GM19328 (cell line): ENCODE results near the gene SYCE1.
"Not testable (repeated sequence)": the region's sequence is repeated elsewhere in the genome, so short reads cannot be mapped to it uniquely, and the experiment has no call there.

ENCODE experiments used
- ATAC-seq: cut with Tn5 transposase; IDR thresholded peaks from one replicate; pipeline ENCODE4 v1.9.1; 2021; ENCODE audit warnings: mild to moderate bottlenecking, moderate library complexity; ENCODE audit not compliant: unreplicated experiment

The SYCE1 gene

GRCh38 chr10:133565441-133566294, at the start of gene SYCE1:
SYCE1 (minus strand) TSS chr10:133565583; CDS start chr10:133565529, 54 bp downstream.
- no peak for ATAC-seq

GRCh38 chr10:133614830-133615580, 49.6 kb upstream of the SYCE1 start:
- ATAC-seq = no peak

DNA sequence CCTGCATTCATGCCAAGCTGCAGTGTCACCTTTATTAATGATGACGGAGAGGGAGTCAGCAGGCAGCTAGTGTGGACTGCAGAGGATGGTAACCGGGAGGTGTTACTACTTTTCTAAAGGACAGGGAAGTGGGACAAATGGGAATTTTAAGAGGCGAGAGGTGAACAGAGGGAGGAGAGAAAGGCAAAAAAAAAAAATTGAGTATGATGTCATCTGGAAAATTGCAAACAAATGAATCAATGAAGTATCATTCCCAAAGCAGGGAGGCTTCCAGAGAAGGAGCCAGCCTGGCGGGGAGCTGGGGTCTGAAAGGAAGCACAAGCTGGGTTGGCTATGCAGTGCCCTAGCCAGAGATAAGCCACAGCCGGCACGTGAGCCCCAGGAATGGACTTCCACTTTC, 48.3 kb upstream of the SYCE1 start:
- ATAC-seq = no peak

DNA sequence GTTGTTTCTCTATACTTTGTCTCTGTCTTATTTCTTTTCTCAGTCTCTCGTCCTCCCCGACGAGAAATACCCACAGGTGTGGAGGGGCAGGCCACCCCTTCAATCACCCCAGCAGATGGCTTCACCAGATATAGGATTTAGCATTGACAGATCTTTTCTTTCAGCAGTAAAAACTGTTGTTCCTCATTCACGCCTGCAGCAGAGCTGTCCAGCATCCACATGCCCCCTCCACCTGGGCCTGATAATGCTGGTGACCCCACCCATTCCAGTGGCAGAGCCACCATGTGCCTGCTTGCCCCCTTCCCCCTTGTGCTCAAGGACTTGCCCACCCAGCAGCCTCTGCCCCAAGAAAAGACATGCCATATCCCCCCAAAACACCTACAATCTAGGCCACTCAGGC, 45.7 kb upstream of the SYCE1 start:
- ATAC-seq = no peak

- ATAC-seq = no peak
Measured at GRCh38 chr10:133608855-133609254, 43.5 kb upstream of the SYCE1 start.

DNA sequence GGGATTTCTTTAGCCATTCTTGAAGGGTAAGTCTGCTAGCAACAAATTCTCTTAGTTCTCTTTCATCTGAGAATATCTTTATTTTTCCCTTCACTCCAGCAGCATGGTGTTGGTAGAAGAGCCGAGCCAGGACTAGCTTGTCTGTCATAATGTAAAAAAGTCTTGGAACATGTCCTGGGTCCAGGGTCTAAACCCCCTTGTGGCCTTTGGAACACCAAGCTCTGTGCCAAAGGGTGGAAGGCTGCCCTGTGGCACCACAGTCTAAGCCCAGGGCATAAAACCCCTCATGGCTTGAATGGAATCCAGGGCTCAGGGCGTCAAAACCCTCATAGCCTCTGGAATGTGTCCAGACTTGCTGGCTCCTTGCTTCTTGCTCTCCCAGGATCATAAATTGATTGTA, 38.1 kb upstream of the SYCE1 start:
- not testable (repeated sequence) for ATAC-seq

- no peak for ATAC-seq
Measured at GRCh38 chr10:133600657-133601056, 35.3 kb upstream of the SYCE1 start.

DNA sequence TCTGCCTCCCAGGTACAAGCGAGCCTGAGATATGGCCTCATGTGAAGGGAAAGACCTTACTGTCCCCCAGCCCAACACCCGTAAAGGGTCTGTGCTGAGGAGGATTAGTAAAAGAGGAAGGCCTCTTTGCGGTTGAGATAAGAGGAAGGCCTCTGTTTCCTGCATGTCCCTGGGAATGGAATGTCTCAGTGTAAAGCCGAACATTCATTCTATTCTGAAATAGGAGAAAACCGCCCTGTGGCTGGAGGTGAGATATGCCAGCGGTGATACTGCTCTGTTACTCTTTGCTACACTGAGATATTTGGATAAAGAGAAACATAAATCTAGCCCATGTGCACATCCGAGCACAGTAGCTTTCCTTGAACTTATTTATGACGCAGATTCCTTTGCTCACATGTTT, 34.5 kb upstream of the SYCE1 start:
- not testable (repeated sequence) for ATAC-seq

DNA sequence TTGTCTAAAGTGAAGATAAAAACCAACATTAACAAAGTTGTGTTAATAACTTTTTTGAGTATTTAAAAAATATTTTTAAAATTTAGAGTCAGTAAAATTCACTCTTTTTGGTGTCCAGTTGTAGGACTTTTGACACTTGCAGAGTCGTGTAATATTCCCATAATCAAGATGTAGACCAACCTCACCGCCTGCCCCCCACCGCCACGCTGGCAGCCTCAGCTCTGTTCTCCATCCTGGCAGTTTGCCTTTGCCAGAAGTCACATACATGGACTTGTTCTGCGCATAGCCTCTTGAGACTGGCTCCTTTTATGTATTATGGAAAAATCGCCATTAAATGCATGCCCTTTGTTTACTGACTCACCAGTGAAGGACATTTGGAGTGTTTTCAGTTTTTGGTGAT, 27.3 kb upstream of the SYCE1 start:
- ATAC-seq = no peak

DNA sequence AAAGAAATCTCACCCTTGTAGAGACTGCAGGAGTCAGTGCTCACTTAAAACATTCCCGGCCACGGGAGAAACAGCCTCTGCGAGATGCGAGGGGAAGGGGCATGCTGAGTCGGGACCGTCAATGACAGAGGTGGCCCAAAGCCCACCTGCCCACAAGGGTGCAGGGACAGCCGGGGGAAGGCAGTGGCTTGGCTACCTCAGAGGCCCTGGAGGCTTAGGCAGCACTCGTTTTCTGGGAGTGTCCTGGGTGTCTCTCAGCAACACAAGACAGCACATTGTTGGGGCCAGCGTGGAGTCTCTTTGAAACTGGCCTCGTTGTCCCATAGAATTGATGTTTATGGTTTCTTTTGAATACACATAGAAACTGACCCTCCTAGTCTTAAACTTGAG, 25.6 kb upstream of the SYCE1 start:
- no peak for ATAC-seq

DNA sequence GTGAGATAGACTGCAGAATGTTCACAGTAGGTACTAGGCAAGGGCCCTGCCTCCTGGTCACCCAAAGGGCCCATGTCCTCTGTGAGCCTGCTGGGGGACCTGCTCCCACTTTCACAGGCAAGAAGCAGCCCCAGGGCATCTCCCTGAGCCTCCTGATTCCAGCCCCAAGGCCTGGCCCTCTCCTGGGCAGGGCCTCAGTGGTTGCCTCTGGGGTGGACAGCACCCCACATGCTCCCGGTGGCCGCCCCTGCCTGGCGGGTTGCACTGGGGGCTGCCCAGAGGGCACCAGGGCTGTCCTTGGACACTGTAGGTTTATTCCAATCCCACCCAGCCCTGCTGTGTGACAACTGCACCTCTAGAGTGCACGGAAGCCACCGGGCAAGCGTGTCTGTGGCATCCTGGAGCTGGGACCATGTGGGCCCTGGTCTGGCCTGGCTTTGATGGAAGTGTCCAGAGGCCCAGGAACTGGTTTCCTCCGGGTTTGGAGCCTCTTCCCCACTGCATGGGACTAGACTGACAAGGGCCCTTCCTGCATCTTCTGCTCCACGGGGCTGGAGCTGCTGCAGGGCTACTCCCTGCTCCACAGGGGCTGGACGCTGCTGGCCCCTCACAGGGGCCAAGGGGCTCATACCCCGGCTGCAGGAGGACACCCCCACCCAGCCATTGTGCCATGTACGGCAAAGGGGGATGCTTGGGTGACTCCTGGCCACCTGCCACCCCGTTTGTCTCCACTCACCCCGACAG, 25.0 kb upstream of the SYCE1 start:
- no peak for ATAC-seq

DNA sequence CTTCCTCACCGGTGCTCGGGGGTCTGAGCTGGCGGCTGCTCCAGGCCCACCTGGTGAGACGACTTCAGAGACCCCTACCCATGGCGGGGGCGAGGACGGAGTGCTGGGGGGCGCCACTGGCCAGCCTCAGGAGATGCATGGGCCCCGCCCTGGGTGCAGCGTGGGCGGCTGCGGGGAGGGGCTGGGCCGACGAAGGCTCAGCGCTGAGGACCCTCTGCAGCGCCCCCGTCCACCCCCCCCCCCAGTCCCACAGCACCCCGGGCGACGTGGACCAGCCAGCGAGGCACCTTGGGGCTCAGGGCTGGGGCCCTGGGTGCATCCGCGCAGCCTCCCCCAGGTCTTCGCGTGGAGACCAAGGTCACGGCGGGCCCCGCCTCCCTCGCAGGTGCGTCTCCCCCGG, 11.7 kb upstream of the SYCE1 start:
- ATAC-seq = not testable (repeated sequence)

GRCh38 chr10:133573460-133573859, 8.1 kb upstream of the SYCE1 start:
- ATAC-seq = not testable (repeated sequence)

DNA sequence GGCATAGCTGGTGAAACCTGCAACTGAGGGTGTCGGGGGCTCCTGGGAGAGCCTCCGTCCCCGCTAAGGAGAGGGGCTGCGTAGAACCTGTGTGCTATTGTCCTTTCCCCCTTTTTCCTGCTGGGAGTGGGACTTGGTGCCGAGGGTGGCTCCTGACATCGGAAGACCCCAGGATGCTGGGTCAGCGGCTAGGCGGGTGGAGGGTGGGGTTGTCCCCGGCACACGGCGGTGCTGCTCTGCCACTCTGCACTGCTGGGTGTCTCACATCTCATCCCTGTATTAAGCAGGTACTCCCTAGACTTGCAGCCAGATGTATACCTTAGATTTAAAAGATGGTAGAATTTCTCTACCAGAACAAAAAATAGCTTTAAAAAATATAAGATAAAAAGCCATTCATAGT, 6.7 kb upstream of the SYCE1 start:
- not testable (repeated sequence) for ATAC-seq

- not testable (repeated sequence) for ATAC-seq
Measured at GRCh38 chr10:133569801-133570200, 4.4 kb upstream of the SYCE1 start.

DNA sequence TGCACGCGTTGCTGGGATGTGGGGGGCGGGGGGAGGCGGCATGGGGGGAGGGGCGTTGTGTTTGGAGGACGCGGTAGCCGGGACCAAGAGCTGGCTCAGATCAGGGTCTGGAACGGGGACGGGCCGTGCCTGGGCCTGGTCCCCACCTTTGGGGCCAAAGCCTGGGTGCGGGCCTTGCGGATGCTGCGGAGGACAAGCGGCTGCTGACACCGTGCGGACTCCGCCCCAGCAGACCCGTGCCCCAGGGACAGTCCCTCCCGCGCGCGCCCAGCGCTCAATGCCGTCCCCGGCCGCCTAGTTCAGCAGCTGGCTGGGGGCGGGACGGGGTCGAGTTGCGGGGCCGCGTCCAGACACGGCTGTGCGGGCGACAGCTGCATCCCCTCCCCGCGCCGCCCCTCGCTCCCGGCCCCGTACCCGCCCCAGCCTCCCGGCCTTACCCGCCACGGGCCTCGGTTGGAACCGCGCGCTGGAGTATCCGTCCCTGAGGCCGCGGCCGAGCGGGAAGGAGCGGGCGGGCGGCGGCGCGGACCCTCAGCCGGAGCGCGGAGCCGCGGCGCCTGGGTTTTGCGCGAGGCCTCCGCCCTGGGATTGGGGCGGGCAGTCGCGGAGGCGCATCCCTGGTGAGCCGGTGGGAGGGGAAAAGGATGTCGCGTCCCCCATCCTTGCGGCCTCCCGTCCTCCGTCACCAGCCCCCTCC, 3.6 kb upstream of the SYCE1 start:
- not testable (repeated sequence) for ATAC-seq

DNA sequence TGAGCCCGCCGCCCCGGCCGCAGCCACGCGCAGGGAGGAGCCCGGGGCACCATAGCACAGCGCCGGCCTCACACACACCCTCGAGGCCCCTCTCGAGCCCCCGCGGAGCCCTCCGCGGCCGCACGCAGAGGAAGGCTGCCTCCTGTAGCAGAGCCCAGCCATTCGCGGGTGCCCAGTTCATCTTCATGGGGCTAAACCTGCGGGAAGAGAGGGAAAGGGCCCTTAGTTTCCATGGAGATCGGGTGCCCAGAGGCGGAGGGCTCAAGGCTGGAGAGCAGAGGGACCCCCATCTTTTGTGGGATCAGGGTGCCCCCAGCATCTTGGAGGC, 2.9 kb upstream of the SYCE1 start:
- ATAC-seq = no peak

DNA sequence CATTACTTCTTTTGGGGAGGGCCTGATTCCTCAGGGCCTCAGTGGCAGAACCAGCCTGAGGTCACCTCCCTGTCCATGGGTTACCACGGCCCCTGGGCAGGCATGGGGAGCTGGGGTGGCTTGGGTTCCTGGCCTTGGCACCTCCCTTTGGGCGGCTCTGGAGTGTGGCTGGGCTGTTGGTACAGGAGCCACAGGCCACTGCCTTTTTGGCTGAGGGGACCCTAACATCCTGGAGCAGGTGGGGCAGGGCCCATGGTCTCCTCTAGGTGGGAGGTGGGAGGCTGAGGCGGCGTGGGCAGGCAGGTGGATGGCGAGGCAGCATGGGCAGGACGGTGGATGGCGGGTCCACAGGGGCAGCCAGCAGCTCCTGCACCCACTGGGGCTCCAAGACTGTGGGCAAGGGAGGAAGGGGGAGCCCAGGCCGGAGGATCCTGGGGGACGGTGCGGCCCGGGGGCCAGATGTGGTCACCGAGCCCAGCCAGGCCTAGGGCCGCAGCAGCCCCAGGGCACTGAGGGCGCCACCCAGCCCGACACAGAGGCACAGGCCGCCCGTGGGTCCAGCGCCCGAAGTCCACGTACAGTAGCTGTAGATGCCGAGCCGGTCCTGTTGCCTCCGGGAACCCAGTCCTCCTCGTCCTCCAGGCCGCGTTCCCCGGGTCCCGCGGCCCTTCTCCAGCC, 2.4 kb upstream of the SYCE1 start:
- ATAC-seq = no peak

GRCh38 chr10:133567119-133567518, 1.7 kb upstream of the SYCE1 start:
- no peak for ATAC-seq

DNA sequence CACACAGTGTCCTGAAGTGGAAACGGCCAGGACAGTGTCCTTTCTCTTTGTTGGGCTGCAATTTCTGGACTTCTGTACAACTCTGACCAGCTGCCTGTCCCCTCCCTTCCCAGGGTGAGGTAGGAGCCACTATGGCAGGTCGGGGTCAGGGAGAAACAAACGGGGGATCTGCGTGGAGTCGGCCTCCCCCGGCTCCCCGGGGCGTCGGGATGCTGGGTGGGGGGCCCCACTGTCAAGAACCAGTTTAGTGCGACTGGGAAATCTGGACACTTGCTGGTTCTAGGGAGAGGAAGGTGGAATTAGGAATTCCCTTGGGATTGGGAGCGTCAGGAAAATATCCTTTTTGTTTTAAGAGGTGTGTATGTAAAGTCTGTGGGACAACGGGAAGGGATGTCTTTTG, 567 bp downstream of the SYCE1 start:
- no peak for ATAC-seq
